Hematopoietic multipotent progenitor cell treated with erythropoietin and hydrocortisone succinate and interleukin-3 and kit ligand, for 17 days (in vitro differentiated cells): ENCODE measurements around the gene CLHC1.

Source experiments
- DNase-seq: peaks from one replicate; pipeline ENCODE4 v3.0.0-alpha.2; 2015; ENCODE audit warnings: low spot score

CLHC1 gene

DNA sequence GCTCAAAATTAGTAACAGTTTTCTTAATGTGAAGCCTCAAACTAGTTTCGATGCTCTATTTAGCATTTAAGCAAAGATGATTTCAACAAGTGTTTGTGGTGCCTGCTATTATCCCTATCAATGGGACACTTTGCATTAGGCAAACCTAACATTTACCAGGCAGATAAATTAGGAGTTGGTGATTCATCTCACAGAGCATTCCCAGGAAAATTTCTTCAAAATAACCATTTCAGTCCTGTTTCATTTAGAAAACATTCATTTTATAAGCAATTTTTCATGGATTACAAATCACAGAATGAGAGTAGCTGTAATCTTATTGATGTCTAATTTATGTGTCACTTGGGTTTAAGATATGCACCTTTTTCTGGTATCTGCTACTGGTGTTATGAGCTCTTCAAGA lies 62.7 kb downstream of the CLHC1 start:
- no peak for DNase-seq

DNA sequence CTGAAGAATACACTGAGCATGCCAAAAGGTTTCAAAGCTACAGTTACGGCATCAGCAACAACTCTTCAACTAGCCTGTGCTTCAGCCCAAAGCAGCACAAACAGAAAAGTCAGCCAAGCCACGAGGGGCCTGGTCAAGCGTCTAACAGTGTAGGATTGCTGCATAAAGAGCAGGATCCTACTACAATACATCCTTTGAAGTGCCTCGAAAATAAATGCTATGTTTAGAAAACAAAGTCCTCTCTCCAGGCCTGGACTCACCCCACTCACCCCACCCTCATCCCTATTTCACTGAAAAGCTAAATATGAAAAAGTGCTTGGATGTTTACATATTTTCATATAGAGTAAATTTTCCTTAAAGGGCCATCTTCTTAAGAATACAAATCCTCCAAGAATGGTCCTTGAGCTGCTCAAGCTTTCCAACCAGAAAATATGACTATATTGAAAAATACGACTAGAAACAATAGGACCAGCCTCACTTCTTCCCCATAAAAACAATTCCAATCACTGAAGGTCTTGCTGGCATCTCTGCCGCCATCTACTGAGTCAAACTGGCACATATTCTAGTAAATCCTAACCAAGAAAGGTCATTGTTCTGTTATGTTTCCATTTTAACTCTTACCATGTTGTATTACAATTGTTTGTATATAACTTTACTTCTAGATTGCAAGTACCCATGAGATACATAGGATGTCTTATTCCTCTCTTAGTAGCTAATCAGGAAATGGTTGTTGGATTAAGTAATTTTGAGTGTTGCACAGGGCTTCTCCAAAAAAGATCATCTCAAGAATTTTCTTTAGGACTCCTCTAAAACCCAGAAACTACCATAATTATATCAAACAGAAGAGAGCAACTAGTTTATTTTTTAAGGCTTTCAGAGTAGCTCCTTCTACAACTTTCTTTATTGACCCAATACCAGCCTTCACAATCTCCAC lies 63.6 kb downstream of the CLHC1 start:
- DNase-seq, result peak; percentile 56

DNA sequence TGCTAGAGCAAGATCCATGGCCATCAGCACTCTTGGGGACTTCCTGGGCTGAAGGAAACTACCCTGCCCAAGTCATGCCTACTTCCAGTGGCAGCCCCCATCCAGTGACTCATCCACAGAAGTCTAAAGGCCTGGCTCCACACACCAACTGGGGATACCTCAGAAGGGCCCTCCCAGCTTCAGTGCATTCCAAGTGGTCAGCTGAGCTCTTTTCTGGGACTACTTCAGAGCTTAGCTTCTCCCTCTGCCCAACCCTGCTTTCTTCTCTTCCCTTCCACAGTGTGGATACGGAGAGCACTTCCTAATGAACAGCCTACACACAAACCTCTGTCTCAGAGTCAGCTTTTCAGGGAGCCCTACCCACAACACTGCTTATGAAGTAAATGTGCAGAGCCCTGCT lies 66.5 kb downstream of the CLHC1 start:
- no peak for DNase-seq

DNA sequence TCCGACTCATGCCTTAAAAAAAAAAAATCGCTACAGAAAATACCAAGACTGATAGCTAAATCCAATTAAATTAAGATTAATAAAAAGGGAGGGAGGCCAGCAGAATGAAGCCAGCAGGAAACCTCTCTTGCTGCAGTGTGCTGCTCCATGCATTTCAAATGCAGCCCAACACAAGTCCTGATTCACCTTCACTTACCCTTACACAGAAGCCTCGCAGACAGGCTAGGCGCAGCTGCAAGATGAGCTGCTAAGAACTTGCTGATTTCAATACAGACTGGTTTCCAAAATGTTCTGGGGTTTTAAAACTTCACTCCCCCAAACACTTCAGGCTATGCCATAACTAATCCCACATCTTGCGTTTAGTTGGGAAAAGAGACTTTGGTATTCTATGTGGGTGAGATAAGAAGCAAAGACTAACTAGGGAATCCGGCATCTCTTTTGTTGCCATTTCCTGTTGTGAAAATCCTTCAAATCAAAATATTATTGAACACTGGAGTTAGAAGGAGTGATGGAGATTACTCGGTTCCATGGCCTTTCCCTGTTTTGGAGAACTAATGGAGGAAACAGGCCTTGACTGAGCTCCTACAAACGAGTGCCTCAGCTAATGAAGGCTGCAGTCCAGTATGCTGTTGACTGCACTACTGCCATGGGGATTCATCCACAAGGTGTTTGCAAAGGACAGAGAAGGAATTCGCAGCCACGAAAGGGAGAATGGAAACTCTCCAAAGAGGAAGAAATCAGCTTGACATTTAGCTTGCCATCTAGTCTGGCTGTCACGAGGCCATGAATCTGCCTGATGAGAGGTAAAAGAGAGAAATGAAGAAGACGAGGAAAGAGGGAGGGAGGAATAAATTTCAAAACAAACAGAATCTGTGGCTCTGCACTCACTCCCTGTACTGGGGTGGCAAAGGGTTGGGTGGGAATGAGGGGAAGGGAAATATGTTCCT lies 67.3 kb downstream of the CLHC1 start:
- no peak for DNase-seq

DNA sequence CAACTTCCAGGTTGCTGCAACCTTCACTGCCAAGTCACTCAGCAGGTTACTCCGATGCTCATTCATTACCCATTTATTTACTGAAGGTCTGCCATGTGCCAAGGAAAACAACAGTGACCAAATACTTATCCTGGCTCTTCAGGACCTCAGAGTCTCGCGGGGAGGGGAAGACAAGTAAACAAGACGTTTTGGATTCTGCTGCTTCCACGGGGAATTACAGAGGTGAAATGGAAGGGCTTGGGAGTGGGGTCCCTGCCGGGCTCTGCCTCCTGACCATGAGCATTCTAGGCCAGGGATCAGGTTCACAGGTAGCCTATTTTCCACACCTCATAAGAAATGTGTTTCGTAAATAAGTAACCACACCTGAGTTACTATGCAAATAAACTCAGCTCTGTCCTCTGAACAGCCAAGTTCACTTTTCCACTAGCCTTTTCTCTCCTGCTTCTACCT lies 68.1 kb downstream of the CLHC1 start:
- DNase-seq, result no peak

DNA sequence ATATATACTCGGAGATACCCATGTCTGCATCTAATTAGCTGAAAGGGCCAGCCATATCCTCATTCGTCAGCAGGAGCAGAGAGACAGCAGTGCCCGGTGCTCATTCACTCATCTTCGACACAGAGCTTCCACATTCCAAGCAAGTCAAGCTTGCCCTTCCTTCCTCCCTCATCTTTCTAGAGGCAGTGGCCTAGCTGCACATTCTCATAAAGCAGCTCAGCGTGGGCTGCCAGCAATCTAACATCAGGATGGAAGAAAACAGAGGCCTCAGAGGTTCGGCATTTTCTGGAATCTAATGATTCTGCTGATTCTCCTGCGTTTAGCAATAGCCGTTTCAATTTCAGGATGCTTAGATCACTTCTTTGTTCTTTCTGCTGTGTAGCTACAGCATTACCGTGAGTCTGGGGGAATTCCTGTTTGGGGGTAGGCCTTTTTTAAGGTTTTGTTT lies 68.8 kb downstream of the CLHC1 start:
- no peak for DNase-seq

DNA sequence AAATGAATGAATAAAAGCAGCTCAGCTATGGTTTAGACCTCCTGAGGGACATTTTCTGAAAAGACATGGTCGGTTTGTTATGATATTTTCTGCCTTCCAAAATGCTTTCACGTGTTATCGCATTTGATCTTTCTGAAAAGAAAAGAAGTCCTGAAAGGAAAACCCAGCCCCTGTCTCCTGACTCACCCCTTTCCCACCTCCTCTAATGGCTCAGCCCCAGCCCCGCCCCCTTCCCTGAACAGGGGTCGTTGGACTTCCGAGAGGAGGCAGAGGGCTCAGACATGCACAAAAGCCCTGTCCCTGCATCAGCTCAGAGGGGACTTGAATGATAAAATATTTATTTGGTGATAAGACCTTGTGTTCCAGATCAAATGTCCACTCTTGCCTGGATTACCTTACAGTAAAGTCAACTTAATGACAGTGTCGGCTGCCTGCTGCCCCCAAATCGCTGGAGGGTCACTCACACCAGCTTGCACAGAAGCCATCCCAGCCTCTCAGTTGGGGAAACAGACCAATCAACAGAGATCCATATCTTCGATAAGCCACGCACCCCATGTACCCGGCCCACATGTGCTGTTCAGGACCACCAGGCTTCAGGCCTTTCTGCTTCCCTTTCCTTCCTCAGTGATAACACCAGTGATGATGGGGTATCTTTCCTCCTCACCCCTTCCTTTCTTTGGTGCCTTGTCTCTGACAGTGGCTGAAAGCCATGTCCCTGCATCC lies 69.6 kb downstream of the CLHC1 start:
- no peak for DNase-seq

DNA sequence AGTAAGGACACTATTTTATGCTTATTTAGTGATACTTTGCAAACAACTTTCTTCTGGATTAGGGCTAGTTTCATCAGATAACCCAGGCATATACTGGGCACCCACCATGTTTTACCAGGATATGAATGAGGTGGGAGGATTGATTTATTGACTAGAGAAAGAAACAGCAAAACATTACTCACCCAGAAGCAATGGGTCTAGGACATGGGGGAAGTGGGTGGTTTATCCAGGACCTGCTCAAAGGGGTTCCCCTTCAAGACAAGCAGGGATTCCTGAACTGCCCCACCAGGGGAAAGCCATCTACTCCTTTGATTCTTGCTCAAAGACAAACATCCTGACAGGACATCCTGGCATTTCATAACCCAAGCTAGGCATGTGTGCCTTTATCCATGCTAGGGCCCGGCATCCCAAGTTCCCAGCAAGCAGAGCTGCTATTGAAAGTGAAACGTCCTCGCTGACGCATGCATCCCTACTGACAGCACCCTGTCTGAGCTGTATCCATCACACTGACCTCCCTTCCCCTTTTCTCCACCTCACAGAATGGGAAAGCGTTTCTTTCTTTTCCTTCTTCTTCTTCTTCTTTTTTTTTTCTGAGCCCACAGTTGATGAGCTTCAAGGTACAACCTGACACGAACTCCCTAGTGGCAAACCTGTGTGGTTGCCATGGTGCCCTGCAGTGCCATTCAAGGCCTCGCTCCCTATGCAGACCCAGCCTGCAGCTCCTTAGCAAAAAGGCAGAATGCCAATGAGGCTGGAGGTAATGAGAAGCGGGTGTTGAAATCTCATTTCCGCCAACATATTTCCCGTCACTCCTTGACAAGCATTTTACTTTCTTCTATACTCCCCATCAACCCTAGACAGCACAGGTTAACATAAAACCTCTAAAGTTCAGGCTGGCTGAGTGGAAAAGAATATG lies 70.5 kb downstream of the CLHC1 start:
- no peak for DNase-seq

DNA sequence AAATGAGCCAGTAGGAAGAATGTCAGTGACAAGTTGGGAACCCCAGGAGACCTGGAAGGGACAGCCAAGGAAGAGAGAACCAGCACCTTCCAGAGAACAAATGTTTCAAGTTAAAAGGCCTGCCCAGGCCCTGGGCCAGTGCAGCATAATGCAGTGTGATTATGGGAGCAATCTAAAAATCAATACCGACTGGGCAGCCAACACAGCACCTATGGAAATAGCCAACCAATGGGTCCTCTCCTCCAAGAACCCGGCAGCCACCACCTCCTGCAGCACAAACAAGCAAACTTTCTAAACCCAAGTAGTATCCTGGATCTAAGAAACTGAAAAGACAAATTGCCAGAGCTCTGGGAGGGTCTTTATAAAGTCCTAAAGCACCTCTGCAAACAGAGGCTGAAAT lies 71.7 kb downstream of the CLHC1 start:
- no peak for DNase-seq

DNA sequence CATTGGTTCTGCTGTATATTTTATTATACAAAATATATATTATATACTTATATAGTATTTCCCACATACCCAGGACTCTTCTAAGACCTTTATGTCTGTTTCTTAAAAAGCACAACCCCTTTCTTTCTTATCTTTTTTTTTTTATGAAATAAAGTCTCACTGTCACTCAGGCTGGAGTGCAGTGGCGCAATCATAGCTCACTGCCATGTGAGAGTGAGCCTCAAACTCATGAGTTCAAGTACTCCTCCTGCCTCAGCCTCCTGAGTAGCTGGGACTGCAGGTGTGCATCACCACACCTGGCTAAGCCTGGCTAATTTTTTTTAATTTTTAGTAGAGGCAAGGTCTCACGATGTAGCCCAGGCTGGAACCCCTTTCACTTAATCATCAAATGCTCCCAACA lies 72.3 kb downstream of the CLHC1 start:
- no peak for DNase-seq

DNA sequence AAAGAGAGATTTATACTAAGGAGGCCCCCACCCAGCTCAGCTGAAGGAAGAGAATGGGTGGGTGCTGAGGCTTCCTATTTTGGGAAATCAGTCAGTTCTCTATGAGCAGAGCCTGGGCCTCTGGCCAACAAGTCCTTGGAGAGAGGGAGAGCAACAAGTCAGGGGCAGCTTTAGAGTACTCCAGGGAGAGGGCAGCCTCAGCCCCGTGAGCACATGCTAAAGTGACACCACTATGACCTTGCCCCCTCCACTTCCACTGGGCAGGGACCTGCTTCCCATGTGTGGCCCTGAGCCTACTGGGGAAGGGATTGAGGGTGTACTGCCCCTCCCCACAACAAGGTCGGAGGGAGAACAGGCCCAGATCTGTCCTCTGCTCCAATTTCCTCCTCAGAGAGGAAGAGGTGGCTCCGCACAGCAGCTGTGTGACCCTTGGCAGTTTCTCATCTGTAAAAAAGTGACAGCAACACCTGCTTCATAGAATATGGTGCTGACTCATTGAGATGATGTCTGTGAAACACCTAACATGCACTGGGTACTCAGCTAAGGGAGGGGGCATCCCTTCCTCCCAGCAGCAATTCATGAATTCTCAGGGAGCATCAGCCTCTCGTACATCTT lies 72.9 kb downstream of the CLHC1 start:
- DNase-seq, result no peak

DNA sequence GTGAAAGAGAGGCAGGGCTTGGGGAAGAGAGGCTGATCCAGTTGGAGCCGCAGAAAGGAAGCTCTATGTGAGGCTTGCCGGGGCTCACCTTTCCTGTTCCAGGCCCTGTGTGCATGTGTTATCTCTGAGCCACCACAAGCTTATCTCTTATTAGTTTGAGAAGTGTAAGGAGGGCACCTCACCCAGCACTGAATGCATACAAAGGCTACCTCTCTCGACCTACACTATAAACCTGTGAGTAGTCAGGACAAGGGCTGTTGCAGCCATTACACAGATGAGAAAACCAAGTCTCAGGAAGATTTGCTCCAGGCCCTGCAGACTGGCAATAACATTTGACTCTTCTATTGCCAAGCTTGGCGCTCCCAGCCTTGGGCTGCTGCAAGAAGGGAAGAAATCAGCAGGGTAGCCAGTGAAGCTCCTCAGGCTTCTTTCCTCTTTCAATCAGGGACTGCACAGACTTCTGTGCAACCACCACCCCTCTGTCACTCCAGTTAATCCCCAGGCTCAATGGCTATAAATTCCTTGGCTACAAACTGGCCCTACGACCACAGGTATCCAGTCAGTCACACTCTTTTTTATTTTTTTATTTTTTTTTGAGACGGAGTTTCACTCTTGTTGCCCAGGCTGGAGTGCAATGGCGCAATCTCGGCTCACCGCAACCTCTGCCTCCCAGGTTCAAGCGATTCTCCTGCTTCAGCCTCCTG lies 73.8 kb downstream of the CLHC1 start:
- peak; percentile 22 for DNase-seq

DNA sequence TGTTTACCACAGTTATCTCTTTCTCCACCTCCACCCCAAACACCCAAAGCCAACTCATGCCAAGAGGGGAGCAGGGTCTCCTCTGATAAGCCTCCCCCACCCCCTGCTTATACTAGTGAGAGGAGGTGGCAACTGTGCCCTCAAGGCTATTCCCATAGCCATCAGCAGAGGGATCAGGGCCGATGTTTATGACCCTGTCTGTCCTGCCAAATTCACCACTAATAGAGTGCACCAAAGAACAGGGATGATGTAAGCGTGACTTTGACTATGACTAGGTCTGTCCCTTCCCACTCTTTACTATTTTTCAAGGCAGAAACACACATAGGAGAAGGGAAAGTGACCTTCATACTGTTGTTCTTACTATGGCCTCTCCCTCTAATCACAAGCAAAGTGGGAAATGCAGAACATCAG lies 74.6 kb downstream of the CLHC1 start:
- peak; percentile 45 for DNase-seq

DNA sequence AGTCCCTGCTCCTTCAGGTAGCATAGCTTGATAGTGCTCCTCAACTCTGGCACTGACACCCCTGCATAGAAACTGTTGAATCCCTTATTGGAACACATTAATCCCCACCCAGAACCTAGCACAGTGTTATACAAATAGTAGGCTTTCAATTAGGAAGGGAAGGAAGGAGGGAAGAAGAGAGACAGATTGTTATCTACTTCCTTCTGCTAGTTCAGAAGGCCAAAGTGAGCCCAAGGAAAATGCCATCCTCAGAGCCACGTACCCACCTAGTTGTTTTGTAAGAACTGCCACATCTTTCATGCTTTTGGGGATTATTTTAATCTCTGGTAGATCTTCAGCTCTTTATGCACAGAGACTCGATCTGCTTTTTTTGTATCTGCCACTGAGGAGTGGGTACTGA lies 75.1 kb downstream of the CLHC1 start:
- DNase-seq, result no peak

DNA sequence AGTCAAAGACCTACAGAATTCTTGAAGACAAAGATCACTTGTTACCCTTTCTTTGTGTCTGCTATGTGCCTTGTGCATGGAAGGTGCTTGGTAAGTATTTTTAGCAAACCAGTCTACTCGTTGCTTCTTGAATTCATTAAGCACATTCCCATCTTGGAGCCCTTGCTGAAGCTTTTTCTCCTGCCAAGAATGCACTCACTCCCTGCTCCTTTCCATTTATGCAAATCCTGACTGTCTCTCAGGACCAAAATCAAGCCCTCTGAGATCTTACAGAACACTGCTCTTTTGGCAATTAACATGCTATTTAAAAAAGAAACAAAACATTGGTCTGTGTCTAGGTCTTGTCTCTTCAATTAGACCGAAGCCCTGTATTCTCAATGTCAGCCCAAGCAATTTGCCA lies 75.8 kb downstream of the CLHC1 start:
- no peak for DNase-seq

DNA sequence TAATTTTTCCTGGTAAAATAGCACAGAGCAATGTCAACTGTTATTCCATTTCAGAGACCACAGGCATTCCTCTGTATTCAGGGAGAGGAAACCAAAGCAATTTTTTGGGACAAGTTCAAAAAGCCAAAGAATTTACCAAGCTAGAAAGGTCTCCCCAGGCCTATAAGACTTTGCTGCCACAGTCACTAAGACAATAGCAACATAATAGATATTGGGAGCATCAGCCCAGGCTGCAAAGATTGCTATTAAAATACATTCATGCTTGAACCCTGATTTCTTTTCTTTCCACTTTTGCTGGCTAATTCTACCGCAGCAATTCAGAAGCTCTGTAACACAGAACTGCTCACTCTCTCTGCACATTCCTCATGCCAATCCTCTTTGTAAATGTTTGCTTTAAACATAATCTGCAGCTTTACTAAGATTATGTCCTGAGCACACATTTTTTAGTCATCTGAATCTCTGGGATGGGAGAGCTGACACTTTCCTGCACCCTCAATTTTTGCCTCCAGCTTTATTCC lies 76.3 kb downstream of the CLHC1 start:
- no peak for DNase-seq

DNA sequence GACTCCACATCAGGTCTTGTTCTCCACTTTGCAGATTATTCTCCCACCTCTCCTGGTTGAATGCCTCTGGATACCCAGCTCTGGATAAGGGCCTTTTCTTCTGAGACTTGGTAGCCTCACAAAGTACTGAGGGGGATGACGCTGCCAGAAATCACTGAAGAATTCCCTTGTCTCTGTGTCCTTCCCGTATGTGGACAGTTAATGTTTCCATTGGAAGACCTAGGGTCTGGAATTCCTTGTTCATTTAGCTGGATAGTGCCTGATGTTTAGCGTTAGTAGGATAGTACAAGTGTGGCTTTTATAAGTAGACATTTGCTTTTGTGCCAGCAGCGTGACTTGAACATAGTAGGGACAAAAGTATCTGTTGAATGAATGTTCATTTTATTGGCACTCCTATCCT lies 76.9 kb downstream of the CLHC1 start:
- no peak for DNase-seq

DNA sequence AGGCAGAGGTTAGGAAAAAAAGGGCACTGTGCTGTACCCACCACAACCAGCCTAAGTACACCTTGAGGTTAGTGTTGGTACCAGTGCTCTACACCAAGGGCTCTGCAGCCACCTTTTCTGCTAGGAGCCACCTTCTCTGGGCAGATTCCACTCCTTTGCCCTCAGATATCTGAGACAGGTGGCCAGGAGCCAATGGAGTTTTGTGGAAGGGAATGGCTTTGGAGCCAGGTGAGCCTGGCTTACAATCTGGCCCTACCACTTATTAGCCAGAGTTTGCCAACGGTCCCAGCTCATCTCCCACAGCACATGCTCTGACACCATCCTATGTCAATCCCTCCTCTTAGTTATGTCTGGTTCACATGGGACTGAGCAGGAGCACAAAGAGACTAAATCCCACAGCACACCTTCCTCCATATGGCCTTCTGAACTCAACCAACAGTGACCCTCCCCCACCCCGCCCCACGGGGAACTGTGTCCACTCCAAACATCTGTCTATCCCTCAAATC lies 77.5 kb downstream of the CLHC1 start:
- no peak for DNase-seq

DNA sequence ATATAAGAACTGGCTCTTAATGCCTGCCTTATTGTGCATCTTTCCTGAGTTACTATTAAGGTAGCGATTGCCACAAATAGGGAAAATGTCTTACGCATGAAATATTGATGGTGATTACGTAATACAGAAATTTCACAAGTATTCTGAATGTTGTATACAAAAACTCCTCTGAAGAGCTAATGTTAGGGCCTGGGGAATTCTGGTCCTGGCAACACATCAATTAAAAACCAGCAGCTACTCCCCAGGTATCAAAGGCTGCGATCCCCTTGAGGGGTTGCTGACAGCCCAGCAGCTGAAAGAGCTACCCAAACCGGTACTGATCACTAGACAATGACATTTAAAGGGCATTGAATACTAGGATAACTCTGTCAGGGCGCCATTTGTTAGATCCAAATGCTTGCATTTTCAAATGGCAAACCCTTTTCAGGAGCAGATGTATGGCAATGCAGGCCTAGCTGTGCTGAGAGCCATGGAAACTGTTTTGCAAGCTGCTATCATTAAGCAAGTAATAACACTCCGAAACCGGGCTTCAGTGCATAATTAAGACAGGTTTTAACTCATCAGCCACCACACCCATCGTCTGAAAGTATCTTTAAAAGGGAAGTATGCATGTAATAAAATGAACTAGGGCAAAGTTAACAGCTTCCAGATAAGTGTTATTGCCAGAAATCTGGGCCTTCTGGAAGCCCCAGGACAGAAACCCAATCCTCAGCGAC lies 78.4 kb downstream of the CLHC1 start:
- DNase-seq, result no peak
